ENCODE data around the gene SETD1A. TPM values are rescaled to one million over a fixed set of nuclear protein-coding genes. Genes with fewer than 3 reads are reported as not detected.

Gene SETD1A
- total and polyA plus RNA-seq, 2 experiments from 2014 or later, result 2.3 to 4.0 TPM

- no peak overlapping the region for H2AFZ ChIP-seq
- in situ Hi-C loops (cut with MboI), result no loop called here
- no peaks in the 10 kb centered on the region for H3F3A ChIP-seq (ENCODE audit: insufficient read depth)
- no peaks in the 10 kb centered on the region for H3K27me3 ChIP-seq (replicated peaks; ENCODE audit: insufficient read depth)
- H3K4me1 ChIP-seq (ENCODE audit: insufficient read depth), result no peaks in the 10 kb centered on the region
- H3K36me3 ChIP-seq (ENCODE audit: low read depth), result no peaks in the 10 kb centered on the region
- no peaks in the 10 kb centered on the region for H3K79me2 ChIP-seq (ENCODE audit: insufficient read depth)
- no peaks in the 10 kb centered on the region for H3K9me2 ChIP-seq (ENCODE audit: insufficient read depth)
- 73 to 75% methylated on average over 6 of the region's 6 CpGs for WGBS, 2 experiments (ENCODE audit: low coverage in 1 of 2, low lambda C conversion rate in 2 of 2, missing lambda C conversion rate in 2 of 2)
- no peak for TF ChIP-seq EZH2 (IDR thresholded peaks at IDR 0.05; ENCODE audit: insufficient read depth, poor library complexity, severe bottlenecking)
- no peak for TF ChIP-seq EZH2phosphoT487 (IDR thresholded peaks at IDR 0.05; ENCODE audit: insufficient read depth, low read depth)
- H3K4me3 ChIP-seq, result no peak overlapping the region
- H3K9me3 ChIP-seq (ENCODE audit: low read depth), result no peaks in the 10 kb centered on the region
- H3K4me2 ChIP-seq (ENCODE audit: unreplicated experiment), result no peak overlapping the region
- H4K20me1 ChIP-seq (ENCODE audit: insufficient read depth), result no peaks in the 10 kb centered on the region
- H3K9ac ChIP-seq, result no peak overlapping the region
- DNase-seq, result no peak
- H3K27ac ChIP-seq, result no peak overlapping the region
Measured at GRCh38 chr16:31023627-31024226, 66.2 kb downstream of the SETD1A start.

- Histone ChIP-seq H3K36me3 (ENCODE audit: low read depth) (no peaks in the 10 kb centered on the region), H3K27ac (no peak overlapping the region), H4K20me1 (ENCODE audit: insufficient read depth) (no peaks in the 10 kb centered on the region), H3K9me2 (ENCODE audit: insufficient read depth) (no peaks in the 10 kb centered on the region), H3F3A (ENCODE audit: insufficient read depth) (no peaks in the 10 kb centered on the region), H3K4me2 (ENCODE audit: unreplicated experiment) (no peak overlapping the region), H2AFZ (no peak overlapping the region; the same call in 1 of the 2 replicates), H3K9ac (no peak overlapping the region), H3K79me2 (ENCODE audit: insufficient read depth) (no peaks in the 10 kb centered on the region), H3K27me3 (replicated peaks; ENCODE audit: insufficient read depth) (no peaks in the 10 kb centered on the region), H3K4me3 (no peak overlapping the region), H3K4me1 (ENCODE audit: insufficient read depth) (no peaks in the 10 kb centered on the region), H3K9me3 (ENCODE audit: low read depth) (no peaks in the 10 kb centered on the region)
- WGBS, 2 experiments (ENCODE audit: low coverage in 1 of 2, low lambda C conversion rate in 2 of 2, missing lambda C conversion rate in 2 of 2), result 83 to 85% methylated on average over 5 of the region's 5 CpGs
- DNase-seq, result no peak
- TF ChIP-seq EZH2 (IDR thresholded peaks at IDR 0.05; ENCODE audit: insufficient read depth, poor library complexity, severe bottlenecking) (no peak), EZH2phosphoT487 (IDR thresholded peaks at IDR 0.05; ENCODE audit: insufficient read depth, low read depth) (no peak)
- in situ Hi-C loops (cut with MboI), result no loop called here
Measured at GRCh38 chr16:31025339-31025738, 67.8 kb downstream of the SETD1A start.

- no peak overlapping the region for H3K27ac ChIP-seq
- H3K36me3 ChIP-seq (ENCODE audit: low read depth), result no peaks in the 10 kb centered on the region
- no peak overlapping the region for H3K4me2 ChIP-seq (ENCODE audit: unreplicated experiment)
- H2AFZ ChIP-seq, result no peak overlapping the region
- peaks cover 8% of the 10 kb centered on the region for H3F3A ChIP-seq (ENCODE audit: insufficient read depth)
- no peaks in the 10 kb centered on the region for H3K27me3 ChIP-seq (replicated peaks; ENCODE audit: insufficient read depth)
- no peak for DNase-seq
- no peak for TF ChIP-seq EZH2 (IDR thresholded peaks at IDR 0.05; ENCODE audit: insufficient read depth, poor library complexity, severe bottlenecking)
- no peak for TF ChIP-seq EZH2phosphoT487 (IDR thresholded peaks at IDR 0.05; ENCODE audit: insufficient read depth, low read depth)
- H3K9me3 ChIP-seq (ENCODE audit: low read depth), result no peaks in the 10 kb centered on the region
- no peaks in the 10 kb centered on the region; the same call in 1 of the 2 replicates for H4K20me1 ChIP-seq (ENCODE audit: insufficient read depth)
- H3K4me3 ChIP-seq, result no peak overlapping the region
- no peak overlapping the region for H3K9ac ChIP-seq
- H3K9me2 ChIP-seq (ENCODE audit: insufficient read depth), result no peaks in the 10 kb centered on the region
- in situ Hi-C loops (cut with MboI), result no loop called here
- H3K4me1 ChIP-seq (ENCODE audit: insufficient read depth), result peaks cover under 1% of the 10 kb centered on the region; the same call in 1 of the 2 replicates
- 80 to 83% methylated on average over 5 of the region's 5 CpGs for WGBS, 2 experiments (ENCODE audit: low coverage in 1 of 2, low lambda C conversion rate in 2 of 2, missing lambda C conversion rate in 2 of 2)
- peaks cover 9% of the 10 kb centered on the region for H3K79me2 ChIP-seq (ENCODE audit: insufficient read depth)
Measured at GRCh38 chr16:31029272-31029671, 71.7 kb downstream of the SETD1A start.

GRCh38 chr16:31031276-31031675 lies 73.7 kb downstream of the SETD1A start:
- no peak overlapping the region for H3K4me2 ChIP-seq (ENCODE audit: unreplicated experiment)
- no peak overlapping the region for H3K4me3 ChIP-seq
- TF ChIP-seq EZH2phosphoT487 (IDR thresholded peaks at IDR 0.05; ENCODE audit: insufficient read depth, low read depth) (no peak), EZH2 (IDR thresholded peaks at IDR 0.05; ENCODE audit: insufficient read depth, poor library complexity, severe bottlenecking) (no peak)
- H3K9me2 ChIP-seq (ENCODE audit: insufficient read depth), result no peaks in the 10 kb centered on the region
- DNase-seq, result no peak
- peaks cover 29% of the 10 kb centered on the region for H3K79me2 ChIP-seq (ENCODE audit: insufficient read depth)
- peaks cover 9% of the 10 kb centered on the region; the same call in 1 of the 2 replicates for H3K36me3 ChIP-seq (ENCODE audit: low read depth)
- no peaks in the 10 kb centered on the region; the same call in 1 of the 2 replicates for H4K20me1 ChIP-seq (ENCODE audit: insufficient read depth)
- in situ Hi-C loops (cut with MboI), result no loop called here
- H3K27ac ChIP-seq, result no peak overlapping the region
- H3K4me1 ChIP-seq (ENCODE audit: insufficient read depth), result peaks cover 7% of the 10 kb centered on the region; the same call in 1 of the 2 replicates
- H3K27me3 ChIP-seq (replicated peaks; ENCODE audit: insufficient read depth), result no peaks in the 10 kb centered on the region
- 70 to 76% methylated on average over 4 of the region's 4 CpGs for WGBS, 2 experiments (ENCODE audit: low coverage in 1 of 2, low lambda C conversion rate in 2 of 2, missing lambda C conversion rate in 2 of 2)
- no peaks in the 10 kb centered on the region for H3K9me3 ChIP-seq (ENCODE audit: low read depth)
- H3F3A ChIP-seq (ENCODE audit: insufficient read depth), result peaks cover 8% of the 10 kb centered on the region
- no peak overlapping the region for H3K9ac ChIP-seq
- H2AFZ ChIP-seq, result no peak overlapping the region
